H54 (cell line): ENCODE measurements around the gene GOLPH3L.
"Not testable (repeated sequence)": the region's sequence is repeated elsewhere in the genome, so short reads cannot be mapped to it uniquely, and the experiment has no call there.

ENCODE experiments used
- DNase-seq: peaks from one replicate; pipeline ENCODE4 v3.0.0; 2011; ENCODE audit warnings: low spot score, mixed read lengths; ENCODE audit not compliant: insufficient read length
- FAIRE-seq: peaks from 3 replicates; lab custom pipeline; 2011; peaks lifted over from hg19 to GRCh38; lab: Jason Lieb, UNC
- POLR2A ChIP-seq: IDR thresholded peaks from 2 replicates; pipeline ENCODE4 v1.6.1; 2011; ENCODE audit warnings: low read depth, mild to moderate bottlenecking, low read length

Gene GOLPH3L

DNA sequence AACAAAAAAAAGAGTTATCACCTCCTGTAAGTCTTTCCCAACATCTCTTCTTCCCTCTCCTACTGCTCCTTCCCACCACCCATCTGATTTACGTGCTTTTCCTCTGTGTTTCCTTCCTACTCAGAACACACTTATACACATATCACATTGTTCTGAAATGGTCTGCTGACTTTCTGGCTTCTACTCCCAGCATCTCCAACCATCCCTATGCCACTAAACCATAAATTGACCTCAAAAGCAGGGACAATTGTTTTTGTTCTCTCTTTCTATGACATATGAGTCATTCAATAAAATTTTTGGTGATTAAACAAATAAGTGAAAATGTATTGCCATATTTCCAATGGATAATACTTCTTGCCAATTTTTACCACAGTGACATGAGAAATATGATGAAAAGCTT is 8.2 kb downstream of the GOLPH3L start:
- no peak for TF ChIP-seq POLR2A
- no peak for DNase-seq
- peak; percentile 52 for FAIRE-seq

GRCh38 chr1:150686275-150686674 is 10.7 kb downstream of the GOLPH3L start:
- no peak for TF ChIP-seq POLR2A
- no peak for DNase-seq
- no peak for FAIRE-seq

DNA sequence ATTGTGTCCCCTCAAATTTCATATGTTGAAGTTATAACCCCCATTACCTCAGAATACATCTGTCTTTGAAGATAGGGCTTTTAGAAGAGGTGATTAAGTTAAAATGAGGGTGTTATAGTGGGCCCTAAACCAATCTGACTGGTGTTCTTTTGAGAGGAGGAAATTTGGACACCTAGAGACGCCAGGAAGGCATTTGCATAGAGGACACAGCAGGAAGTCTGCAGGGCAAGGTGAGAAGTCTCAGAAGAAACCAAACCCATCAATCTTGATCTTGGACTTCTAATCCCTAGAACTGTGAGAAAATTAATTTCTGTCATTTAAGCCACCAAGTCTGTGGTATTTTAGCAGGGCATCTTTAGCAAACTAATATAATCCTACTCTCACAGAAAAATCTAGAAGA is 13.0 kb downstream of the GOLPH3L start:
- FAIRE-seq, result no peak
- no peak for DNase-seq
- no peak for TF ChIP-seq POLR2A

DNA sequence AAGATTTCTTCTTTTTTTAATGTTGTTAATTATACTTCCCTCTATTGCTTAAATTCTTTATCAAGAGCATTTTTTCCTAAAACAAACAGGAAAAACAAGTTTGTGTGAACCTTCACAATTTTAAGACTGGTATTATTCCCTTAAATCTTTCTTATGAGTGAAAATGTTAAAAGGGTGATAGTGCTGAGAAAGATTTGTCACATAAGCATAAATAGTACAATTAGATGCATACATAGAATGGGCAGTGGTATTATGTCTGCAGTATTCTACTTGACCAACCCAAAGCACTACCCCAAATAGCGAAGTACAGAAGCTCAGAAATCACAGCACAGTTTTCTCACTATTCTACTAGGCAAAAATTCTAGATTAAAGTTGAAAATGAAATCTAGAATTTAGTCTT is 18.0 kb downstream of the GOLPH3L start:
- no peak for TF ChIP-seq POLR2A
- no peak for FAIRE-seq

GRCh38 chr1:150674881-150675280 is 22.1 kb downstream of the GOLPH3L start:
- DNase-seq (no peak), FAIRE-seq (no peak)
- TF ChIP-seq POLR2A, result no peak

More for the DNA sequence above, 18.0 kb downstream of the GOLPH3L start:
- DNase-seq, result no peak

GRCh38 chr1:150663321-150663720 is 33.6 kb downstream of the GOLPH3L start:
- no peak for TF ChIP-seq POLR2A
- no peak for FAIRE-seq
- no peak for DNase-seq

DNA sequence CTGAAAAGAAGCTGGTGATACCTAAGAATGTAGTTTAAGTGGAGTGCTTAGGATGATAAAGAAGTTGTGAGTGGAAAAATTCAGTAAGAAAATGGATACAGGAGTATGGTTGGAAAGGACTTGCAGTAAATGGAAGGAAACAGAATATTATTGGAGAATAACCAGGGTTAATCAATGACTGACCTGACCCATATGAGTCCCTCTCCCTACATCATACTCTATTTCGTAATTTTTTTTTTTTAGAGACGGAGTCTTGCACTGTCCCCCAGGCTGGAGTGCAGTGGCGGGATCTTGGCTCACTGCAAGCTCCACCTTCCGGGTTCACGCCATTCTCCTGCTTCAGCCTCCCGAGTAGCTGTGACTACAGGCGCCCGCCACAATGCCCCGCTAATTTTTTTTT is 34.1 kb downstream of the GOLPH3L start:
- TF ChIP-seq POLR2A, result no peak
- FAIRE-seq (no peak), DNase-seq (no peak)

DNA sequence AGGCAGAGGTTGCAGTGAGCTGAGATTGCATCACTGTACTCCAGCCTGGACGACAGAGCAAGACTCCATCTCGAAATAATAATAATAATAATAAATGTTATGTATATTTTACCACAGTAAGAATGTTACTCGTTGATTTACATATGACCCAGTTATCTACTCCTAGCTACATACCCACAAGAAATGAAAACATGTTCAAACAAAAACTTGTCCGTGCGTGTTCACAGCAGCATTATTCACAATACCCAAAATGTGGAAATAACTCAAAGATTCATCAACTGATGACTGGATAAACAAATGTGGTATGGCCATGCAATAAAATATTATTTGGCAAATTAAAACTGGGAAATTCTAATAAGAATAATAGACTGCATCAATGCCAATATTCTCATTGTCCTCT is 35.8 kb downstream of the GOLPH3L start:
- DNase-seq (no peak), FAIRE-seq (no peak)
- TF ChIP-seq POLR2A, result no peak

DNA sequence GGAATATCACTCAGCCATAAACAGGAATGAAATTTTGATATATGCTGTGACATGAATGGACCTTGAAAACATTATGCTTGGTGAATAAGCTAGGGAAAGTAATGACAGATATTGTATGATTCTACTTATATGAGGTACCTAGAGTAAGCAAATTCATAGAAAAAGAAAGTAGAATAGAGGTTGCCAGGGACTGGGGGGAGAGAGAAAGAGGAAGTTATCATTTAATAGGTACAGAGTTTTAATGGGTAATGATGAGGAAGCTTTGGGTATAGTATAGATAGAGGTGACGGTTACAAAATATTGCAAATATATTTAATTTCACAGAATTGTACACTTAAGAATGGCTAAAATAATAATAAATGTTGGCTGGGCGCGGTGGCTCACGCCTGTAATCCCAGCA is 36.4 kb downstream of the GOLPH3L start:
- no peak for TF ChIP-seq POLR2A
- no peak for FAIRE-seq

GRCh38 chr1:150657064-150657463 is 39.9 kb downstream of the GOLPH3L start:
- not testable (repeated sequence) for FAIRE-seq, DNase-seq

More for the DNA sequence above, 36.4 kb downstream of the GOLPH3L start:
- DNase-seq, result no peak

DNA sequence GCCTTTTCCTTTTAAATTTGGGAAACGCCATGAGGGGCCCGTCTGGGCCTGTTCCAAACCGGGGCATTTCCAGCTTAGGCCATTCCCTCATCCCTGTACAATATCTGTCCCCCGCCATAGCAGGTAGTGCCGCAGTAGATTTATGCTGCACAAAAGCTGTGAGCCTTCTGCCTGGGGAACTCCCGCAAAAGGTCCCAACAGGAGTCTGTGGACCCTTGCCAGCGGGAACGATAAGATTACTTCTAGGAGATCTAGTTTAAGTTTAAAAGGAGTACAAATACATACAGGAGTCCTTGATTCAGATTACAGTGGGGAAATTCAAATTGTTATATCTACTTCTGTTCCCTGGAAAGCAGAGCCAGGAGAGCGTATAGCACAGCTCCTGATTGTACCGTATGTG is 42.3 kb downstream of the GOLPH3L start:
- DNase-seq, FAIRE-seq: not testable (repeated sequence)

DNA sequence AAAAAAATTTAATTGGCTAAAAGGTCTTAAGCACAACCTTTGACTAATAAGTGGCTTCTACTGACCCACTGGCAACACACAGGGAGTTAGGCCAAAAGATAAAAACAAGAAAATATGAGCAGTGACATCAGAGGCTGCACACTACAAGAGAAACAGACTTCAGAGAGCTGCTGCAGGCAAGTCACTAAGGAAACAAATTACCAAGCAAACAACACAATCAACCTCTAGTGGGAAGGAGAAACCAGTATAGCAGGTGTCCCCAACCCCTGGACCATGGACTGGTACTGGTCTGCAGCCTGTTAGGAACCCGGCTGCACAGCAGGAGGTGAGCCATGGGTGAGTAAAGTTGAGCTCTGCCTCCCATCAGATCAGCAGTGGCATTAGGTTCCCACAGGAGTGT is 46.8 kb downstream of the GOLPH3L start:
- DNase-seq, result no peak
- TF ChIP-seq POLR2A, result no peak
- no peak for FAIRE-seq

GRCh38 chr1:150649441-150650075 is 47.4 kb downstream of the GOLPH3L start:
- DNase-seq (no peak), FAIRE-seq (no peak)
- TF ChIP-seq POLR2A, result no peak

GRCh38 chr1:150642296-150642695 is 54.7 kb downstream of the GOLPH3L start:
- FAIRE-seq, result no peak

GRCh38 chr1:150641126-150641815 is 55.7 kb downstream of the GOLPH3L start:
- FAIRE-seq, DNase-seq: not testable (repeated sequence)

More at GRCh38 chr1:150642296-150642695, 54.7 kb downstream of the GOLPH3L start:
- DNase-seq, result no peak
- TF ChIP-seq POLR2A, result no peak

GRCh38 chr1:150638430-150638829 is 58.5 kb downstream of the GOLPH3L start:
- not testable (repeated sequence) for FAIRE-seq, DNase-seq

GRCh38 chr1:150634839-150635622 is 61.9 kb downstream of the GOLPH3L start:
- FAIRE-seq, DNase-seq: not testable (repeated sequence)
